Measurements from ENCODE around the gene CACNA2D3. TPM values are rescaled to one million over a fixed set of nuclear protein-coding genes. Genes with fewer than 3 reads are reported as not detected.

The CACNA2D3 gene
- total RNA-seq, 2 donors from 2014 or later, result 0.97 TPM; not detected in 1

DNA sequence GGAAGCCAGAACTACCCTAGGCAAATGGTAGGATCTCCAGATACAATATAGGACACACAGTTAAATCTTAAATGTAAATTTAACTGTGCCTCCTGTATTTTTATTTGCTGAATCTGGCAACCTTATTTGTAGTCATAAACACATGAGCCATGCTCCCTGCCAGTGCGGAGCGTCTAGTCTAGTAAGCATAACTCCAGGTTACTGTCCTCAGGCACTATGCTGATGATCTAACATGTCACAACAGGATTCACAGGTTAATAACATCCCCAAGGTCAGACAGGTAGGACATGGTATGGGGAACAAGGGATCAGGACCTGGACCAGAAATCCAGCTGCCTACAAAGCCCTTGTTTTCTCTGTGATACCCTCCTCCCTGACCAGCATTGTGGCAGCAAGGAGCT is 305.1 kb downstream of the CACNA2D3 start:
- no peak for DNase-seq
- Mint-ChIP-seq H3K36me3 (ENCODE audit: low read depth) (no peaks in the 10 kb centered on the region), H3K4me1 (peaks cover 3% of the 10 kb centered on the region), H3K27me3 (ENCODE audit: insufficient read depth) (no peaks in the 10 kb centered on the region), H3K4me3 (no peak overlapping the region), H3K27ac (no peak overlapping the region), H3K9me3 (no peaks in the 10 kb centered on the region)
- Histone ChIP-seq H3K27ac (ENCODE audit: low read depth, low read length) (peak overlapping the region; percentile 4), H3K9ac (ENCODE audit: extremely low read depth, low read length, poor library complexity, severe bottlenecking) (no peak overlapping the region), H3K27me3 (ENCODE audit: control insufficient read depth, insufficient read depth, low read length, poor library complexity, severe bottlenecking) (no peaks in the 10 kb centered on the region), H3K4me1 (ENCODE audit: control insufficient read depth, insufficient read depth, low read length) (no peaks in the 10 kb centered on the region), H3K4me3 (ENCODE audit: low read length) (no peak overlapping the region), H3K9me3 (ENCODE audit: control insufficient read depth, low read length) (no peaks in the 10 kb centered on the region), H3K36me3 (ENCODE audit: control insufficient read depth, insufficient read depth, low read length) (no peaks in the 10 kb centered on the region)
- 96 to 100% methylated on average over 2 of the region's 2 CpGs for WGBS, 2 experiments (ENCODE audit: insufficient coverage in 1 of 2, insufficient read length in 1 of 2)
- TF ChIP-seq, protein P1, sequence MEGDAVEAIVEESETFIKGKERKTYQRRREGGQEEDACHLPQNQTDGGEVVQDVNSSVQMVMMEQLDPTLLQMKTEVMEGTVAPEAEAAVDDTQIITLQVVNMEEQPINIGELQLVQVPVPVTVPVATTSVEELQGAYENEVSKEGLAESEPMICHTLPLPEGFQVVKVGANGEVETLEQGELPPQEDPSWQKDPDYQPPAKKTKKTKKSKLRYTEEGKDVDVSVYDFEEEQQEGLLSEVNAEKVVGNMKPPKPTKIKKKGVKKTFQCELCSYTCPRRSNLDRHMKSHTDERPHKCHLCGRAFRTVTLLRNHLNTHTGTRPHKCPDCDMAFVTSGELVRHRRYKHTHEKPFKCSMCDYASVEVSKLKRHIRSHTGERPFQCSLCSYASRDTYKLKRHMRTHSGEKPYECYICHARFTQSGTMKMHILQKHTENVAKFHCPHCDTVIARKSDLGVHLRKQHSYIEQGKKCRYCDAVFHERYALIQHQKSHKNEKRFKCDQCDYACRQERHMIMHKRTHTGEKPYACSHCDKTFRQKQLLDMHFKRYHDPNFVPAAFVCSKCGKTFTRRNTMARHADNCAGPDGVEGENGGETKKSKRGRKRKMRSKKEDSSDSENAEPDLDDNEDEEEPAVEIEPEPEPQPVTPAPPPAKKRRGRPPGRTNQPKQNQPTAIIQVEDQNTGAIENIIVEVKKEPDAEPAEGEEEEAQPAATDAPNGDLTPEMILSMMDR (conservative IDR thresholded peaks at IDR 0.05), result no peak

DNA sequence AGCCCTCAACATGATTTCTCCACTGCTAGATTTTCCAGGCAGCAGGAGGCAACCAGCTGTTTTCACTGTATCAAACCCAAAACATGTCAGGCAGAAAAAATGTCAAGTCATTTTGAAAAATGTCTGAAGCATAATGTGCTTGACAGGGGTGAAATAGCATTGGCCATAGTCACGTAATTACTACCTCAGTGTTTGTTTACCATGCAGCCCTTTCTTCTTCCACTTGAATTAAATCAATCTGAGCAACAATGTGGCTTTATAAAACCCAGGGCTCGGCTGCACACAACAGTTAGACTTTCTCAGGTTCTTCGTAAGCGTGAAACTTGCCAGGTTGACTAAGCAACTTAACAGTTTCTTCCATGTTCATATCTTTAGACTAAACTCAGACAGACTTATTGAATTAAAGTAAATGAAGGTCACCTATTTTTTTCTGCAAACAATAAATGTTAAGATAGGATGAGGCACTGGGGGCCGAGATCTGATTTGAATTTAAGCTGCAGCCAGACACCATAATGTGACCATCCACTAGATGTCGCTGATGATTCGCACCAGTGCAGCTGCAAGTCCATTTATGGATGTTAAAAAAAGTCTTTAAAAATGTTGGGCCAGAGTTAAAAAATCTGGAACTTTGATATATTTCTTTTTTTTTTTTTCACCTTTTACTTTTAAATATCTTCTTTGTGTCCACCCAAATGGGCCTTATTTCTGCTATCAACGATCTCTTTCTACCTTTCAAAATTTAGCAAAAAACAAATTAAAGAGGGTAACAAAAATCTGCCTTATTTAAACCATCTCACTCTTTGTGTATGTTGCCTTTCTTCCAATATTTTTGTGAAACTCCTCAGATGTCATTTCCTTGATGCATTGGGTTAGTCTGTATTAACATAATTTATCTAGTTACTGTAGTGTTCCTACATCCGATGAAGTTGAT is 305.9 kb downstream of the CACNA2D3 start:
- Histone ChIP-seq H3K36me3 (ENCODE audit: control insufficient read depth, insufficient read depth, low read length) (no peaks in the 10 kb centered on the region), H3K9ac (ENCODE audit: extremely low read depth, low read length, poor library complexity, severe bottlenecking) (no peak overlapping the region), H3K27ac (ENCODE audit: low read depth, low read length) (peak overlapping the region; percentile 4), H3K9me3 (ENCODE audit: control insufficient read depth, low read length) (no peaks in the 10 kb centered on the region), H3K27me3 (ENCODE audit: control insufficient read depth, insufficient read depth, low read length, poor library complexity, severe bottlenecking) (no peaks in the 10 kb centered on the region), H3K4me1 (ENCODE audit: control insufficient read depth, insufficient read depth, low read length) (no peaks in the 10 kb centered on the region), H3K4me3 (ENCODE audit: low read length) (no peak overlapping the region)
- 38 to 61% methylated on average over 5 to 9 of the region's 9 CpGs for WGBS, 2 experiments (ENCODE audit: insufficient coverage in 1 of 2, insufficient read length in 1 of 2)
- Mint-ChIP-seq H3K4me3 (no peak overlapping the region), H3K36me3 (ENCODE audit: low read depth) (no peaks in the 10 kb centered on the region), H3K27ac (no peak overlapping the region), H3K4me1 (peaks cover 3% of the 10 kb centered on the region), H3K27me3 (ENCODE audit: insufficient read depth) (no peaks in the 10 kb centered on the region), H3K9me3 (no peaks in the 10 kb centered on the region)
- TF ChIP-seq, protein P1 (conservative IDR thresholded peaks at IDR 0.05), result peak; percentile 97
- peak; percentile 86 for DNase-seq

DNA sequence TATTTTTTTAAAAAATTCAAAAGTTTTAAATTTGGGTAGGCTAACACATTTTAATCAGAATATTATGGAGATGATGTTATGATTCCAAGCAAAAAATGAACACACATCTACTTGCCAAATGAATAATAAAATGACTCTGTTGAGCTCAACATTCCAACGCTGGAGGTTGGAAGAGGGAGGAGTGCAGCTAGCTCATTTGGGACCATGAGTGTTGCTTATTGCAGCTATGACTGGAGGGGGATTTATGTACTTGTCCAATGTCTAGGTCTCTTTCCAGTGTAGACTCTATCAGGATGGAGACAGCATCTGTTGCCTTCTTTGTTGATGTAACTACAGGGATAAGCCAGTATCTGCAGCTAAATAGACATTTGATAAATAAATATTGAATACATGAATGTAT is 310.6 kb downstream of the CACNA2D3 start:
- H3K9me3 ChIP-seq (ENCODE audit: control insufficient read depth, low read length), result no peaks in the 10 kb centered on the region
- TF ChIP-seq, protein P1 (conservative IDR thresholded peaks at IDR 0.05), result no peak

More for the DNA sequence above, 310.6 kb downstream of the CACNA2D3 start:
- H3K36me3 Mint-ChIP-seq (ENCODE audit: low read depth), result no peaks in the 10 kb centered on the region
- peaks cover 5% of the 10 kb centered on the region for H3K4me1 Mint-ChIP-seq
- no peak overlapping the region for H3K4me3 Mint-ChIP-seq
- H3K36me3 ChIP-seq (ENCODE audit: control insufficient read depth, insufficient read depth, low read length), result no peaks in the 10 kb centered on the region
- H3K27ac Mint-ChIP-seq, result no peak overlapping the region
- H3K4me1 ChIP-seq (ENCODE audit: control insufficient read depth, insufficient read depth, low read length), result no peaks in the 10 kb centered on the region
- no peak overlapping the region for H3K27ac ChIP-seq (ENCODE audit: low read depth, low read length)
- no peaks in the 10 kb centered on the region for H3K27me3 ChIP-seq (ENCODE audit: control insufficient read depth, insufficient read depth, low read length, poor library complexity, severe bottlenecking)
- no peak overlapping the region for H3K4me3 ChIP-seq (ENCODE audit: low read length)
- DNase-seq, result no peak
- H3K9ac ChIP-seq (ENCODE audit: extremely low read depth, low read length, poor library complexity, severe bottlenecking), result no peak overlapping the region
- WGBS, 2 experiments (ENCODE audit: insufficient coverage in 1 of 2, insufficient read length in 1 of 2), result 86 to 100% methylated on average over 1 of the region's 1 CpG
- no peaks in the 10 kb centered on the region for H3K27me3 Mint-ChIP-seq (ENCODE audit: insufficient read depth)
- no peaks in the 10 kb centered on the region for H3K9me3 Mint-ChIP-seq

Data from endodermal cell (in vitro differentiated cells).